ACHN (cell line): Measurements from ENCODE around the gene UNC13B.
"Not testable (repeated sequence)": the region's sequence is repeated elsewhere in the genome, so short reads cannot be mapped to it uniquely, and the experiment has no call there.

ENCODE experiments used
- DNase-seq: peaks from one replicate; pipeline ENCODE4 v3.0.0-alpha.2; 2015
- in situ Hi-C: cut with HindIII; loops from 2 replicates; pipeline ENCODE4 v1.10.0; 2017; ENCODE audit warnings: low sequenced_read_pairs, low pct_ligation_motif_present, low pct_unique_long_range_greater_than_20kb

UNC13B gene

DNA sequence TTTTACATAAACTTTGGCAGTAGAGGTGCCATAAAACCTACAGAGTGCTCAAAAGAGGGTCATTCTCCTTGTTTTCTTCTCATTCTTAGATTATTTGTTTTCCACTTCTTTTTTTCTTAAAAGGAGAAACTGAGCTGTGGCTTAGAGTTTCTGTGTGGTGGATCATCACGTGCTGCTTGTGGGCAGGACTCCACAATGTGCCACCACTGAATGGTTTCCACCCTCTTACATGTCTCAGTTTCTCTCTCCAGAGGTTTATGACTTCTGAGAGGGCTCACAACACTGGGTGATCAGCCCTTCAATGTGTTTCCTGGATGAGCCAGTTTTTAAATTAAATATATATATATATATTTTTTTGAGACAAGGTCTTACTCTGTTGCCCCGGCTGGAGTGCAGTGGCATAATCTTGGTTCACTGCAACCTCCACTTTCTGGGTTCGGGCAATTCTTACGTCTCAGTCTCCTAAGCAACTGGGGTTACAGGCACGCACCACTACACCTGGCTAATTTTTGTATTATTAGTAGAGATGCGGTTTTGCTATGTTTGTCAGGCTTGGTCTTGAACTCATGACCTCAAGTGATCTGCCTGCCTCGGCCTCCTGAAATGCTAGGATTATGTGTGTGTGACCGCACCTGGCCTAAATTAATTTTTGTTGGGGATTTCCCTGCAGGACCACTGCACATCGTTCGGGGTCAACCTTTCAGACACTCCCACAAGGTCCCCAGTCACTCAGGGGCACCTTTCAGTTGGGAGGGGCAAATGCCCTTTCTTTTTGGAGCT is 3.1 kb upstream of the UNC13B start:
- DNase-seq: no peak
- in situ Hi-C loops: no loop called here

DNA sequence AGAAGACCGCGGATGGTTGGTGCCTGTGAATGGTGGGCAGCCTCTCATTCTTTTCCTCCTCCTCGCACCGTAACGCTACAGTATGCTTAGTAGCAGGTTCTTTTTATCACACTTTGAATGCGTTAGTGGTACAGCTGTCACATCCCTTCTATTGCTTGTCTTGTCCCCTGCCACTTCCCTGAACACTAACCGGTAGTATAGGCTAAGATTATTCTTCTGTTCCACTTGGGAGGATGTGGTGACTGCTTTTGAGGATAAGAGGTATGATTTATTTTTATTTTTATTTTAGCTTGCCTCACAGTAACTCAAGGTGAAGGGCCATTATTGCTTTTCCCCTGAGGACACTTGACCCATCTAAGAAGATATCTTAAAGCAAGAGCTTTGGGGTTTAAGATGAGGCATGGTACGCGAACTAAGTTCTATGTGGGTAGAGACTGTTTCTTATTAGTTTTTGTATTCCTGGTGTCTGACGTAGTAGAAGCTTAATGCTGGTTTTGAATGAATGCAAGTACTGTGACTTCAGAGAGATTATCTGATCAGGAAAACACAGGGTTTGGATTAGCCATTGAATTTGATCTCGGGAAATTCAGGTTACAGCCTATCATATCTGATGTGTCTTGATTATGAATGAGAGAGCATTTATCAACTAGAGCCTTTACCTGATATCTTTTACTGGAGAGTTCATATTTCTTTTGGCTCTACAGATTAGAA is 951 bp downstream of the UNC13B start:
- DNase-seq: peak; percentile 8

DNA sequence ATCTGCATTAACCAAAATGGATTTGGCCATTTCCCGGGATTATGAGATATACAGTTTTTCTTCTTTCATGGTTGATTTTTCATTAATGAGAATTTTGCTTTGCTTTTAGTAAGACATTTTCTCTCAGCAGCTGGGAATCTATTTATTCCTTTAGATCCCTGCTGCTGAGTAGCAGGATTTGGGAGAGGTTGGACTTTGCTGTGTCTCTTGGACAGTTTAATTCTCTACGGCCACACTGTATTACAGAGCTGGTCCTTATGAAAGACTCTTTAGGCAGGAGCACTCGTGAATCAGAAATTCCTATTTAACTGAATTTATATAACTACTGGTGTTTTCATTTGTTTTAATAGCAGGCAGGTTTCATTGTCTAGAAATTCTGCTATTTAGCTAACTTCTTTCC is 1.6 kb downstream of the UNC13B start:
- DNase-seq: no peak
- in situ Hi-C loops: no loop called here

More for the DNA sequence above, 951 bp downstream of the UNC13B start:
- in situ Hi-C loops: no loop called here

DNA sequence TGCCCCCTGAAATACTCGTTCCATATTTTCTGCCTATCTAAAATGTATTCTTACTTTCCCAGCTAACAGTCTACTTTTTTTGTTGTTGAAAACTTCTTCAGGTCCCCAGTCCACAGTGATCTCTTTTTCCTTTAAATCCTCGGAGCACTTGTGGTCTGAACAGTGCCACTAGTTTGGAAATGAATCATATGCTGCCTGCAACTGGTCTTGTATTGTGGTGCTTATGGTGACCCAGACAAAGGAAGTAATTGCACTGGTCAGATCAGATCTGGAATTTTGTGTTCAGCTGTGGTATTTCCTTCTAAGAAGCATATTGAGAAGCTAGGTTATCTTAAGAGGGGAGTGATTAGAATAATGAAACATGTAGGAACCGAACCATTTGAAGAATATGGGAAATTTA is 2.9 kb downstream of the UNC13B start:
- in situ Hi-C loops: no loop called here
- peak; percentile 12 for DNase-seq

DNA sequence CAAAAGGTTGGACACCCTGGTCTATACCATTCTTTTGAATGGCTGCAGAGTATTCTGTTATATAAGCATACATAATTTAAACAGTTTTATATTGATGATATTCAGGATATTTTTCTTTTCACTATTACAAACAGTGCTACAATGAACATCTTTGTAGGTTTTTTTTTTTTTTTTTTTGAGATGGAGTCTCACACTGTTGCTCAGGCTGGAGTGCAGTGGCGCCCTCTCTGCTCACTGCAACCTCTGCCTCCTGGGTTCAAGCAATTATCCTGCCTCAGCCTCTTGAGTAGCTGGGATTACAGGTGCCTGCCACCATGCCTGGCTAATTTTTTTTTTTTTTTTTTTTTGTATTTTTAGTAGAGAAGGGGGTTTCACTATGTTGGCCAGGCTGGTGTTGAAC is 5.6 kb downstream of the UNC13B start:
- DNase-seq, in situ Hi-C loops: not testable (repeated sequence)

DNA sequence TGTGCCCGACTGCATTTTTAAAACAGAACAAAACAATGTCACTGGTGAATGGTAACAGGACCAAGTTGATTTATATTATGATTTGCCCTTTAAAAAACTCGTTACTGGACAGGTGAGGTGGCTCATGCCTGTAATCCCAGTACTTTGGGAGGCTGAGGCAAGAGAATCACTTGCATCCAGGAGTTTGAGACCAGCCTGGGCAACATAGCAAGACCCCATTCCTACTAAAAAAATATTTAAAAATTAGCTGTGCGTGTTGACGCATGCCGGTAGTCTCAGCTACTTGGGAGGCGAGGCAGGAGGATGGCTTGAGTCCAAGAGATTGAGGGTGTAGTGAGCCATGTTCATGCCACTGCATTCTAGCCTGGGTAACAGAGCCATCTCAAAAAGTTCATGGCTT is 7.2 kb downstream of the UNC13B start:
- no peak for DNase-seq
- in situ Hi-C loops: no loop called here

DNA sequence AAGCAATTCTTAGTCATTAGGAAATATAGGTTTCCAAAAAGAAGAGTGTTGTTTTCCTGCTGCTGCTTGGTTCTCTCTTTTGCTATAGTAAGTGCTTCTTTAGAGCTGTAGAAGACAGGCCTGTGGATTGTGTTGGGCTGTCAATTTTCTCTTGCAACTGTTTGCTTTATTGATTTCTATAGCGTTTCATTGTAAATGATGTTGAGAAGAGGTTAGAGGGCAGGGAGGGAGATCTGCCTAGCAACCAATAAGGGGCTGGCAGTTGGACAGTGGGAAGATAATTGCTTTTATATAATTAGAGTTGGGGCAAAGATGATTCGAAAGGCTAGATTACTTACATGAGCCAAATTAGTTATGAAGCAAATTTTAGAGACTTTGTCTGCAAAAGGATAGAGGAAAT is 11.1 kb downstream of the UNC13B start:
- DNase-seq: no peak
- in situ Hi-C loops: no loop called here

DNA sequence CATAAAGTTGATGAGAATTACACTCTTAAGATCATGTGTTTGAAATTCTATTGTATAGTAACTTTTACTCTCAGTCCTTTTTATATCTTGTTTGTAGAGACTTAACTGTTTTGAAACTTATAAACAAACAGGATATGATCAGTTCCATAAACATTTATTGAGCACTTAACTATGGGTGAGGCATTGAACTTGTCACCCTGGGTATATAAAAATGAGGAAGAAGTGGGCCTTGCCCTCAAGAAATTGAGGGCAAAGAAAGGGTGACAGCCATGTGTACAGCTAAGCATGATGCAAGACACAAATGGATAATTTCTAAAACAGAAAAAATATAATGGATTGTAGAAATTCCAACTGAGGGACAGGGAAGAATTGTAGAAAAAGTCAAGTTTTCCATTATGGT is 15.7 kb downstream of the UNC13B start:
- DNase-seq: no peak
- in situ Hi-C loops: no loop called here

DNA sequence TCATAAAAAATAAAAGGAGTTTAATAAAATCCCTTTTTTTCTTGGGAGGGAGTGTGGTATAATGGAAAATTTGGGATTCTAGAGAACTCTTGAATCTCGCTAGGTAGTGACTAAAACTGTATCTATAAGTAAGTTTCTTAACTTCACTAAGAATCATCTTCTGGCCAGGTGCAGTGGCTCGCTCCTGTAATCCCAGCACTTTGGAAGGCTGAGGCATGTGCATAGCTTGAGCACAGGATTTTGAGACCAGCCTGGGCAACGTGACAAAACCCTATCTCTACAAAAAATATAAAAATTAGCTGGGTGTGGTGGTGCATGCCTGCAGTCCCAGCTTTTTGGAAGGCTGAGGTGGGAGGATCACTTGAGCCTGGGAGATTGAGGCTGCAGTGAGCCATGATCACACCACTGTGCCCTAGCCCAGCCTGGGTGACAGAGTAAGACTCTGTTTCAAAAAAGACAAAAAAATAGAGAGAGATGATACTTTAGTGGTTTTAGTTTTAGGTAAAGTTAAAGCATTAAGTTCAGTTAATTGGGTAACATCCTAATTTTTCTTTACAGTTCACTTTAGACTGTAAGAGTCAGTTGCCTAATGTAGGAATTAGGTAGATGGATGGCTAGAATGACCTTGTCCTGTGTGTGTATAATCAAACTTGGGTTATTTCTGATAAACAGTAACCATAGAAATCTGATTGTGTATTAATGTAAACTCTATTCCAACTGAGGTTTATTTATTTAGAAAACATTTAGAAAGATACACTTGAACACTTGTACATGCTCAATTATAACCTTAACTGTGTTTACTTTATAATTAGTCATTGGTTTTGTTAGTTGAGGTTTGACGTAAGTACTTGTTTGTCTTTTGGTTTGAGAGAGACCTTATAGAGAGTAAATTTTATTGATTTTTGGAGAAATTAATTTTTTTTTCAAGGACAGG is 17.8 kb downstream of the UNC13B start:
- in situ Hi-C loops: no loop called here
- no peak for DNase-seq

DNA sequence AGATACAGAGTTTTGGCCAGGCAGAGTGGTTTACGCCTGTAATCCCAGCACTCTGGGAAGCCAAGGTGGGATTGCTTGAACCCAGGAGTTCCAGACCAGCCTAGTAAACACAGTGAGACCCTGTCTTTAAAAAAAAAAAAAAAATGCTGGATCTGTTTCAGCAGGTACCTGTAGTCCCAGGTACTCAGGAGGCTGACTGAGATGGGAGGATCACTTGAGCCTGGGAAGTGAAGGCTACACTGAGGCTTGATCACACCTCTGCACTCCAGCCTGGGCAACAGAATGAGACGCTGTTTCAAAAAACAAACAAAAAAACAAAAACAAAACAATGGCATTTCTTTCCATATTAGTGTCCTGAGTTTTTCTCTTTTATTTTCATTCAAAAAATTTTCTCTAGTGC is 19.0 kb downstream of the UNC13B start:
- in situ Hi-C loops: no loop called here
- no peak for DNase-seq

DNA sequence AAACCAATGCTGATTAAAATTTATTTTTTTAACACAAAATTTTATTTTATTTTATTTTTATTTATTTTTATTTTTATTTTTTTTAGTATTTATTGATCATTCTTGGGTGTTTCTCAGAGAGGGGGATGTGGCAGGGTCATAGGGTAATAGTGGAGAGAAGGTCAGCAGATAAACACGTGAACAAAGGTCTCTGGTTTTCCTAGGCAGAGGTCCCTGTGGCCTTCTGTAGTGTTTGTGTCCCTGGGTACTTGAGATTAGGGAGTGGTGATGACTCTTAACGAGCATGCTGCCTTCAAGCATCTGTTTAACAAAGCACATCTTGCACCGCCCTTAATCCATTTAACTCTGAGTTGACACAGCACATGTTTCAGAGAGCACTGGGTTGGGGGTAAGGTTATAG is 20.6 kb downstream of the UNC13B start:
- in situ Hi-C loops, DNase-seq: not testable (repeated sequence)

DNA sequence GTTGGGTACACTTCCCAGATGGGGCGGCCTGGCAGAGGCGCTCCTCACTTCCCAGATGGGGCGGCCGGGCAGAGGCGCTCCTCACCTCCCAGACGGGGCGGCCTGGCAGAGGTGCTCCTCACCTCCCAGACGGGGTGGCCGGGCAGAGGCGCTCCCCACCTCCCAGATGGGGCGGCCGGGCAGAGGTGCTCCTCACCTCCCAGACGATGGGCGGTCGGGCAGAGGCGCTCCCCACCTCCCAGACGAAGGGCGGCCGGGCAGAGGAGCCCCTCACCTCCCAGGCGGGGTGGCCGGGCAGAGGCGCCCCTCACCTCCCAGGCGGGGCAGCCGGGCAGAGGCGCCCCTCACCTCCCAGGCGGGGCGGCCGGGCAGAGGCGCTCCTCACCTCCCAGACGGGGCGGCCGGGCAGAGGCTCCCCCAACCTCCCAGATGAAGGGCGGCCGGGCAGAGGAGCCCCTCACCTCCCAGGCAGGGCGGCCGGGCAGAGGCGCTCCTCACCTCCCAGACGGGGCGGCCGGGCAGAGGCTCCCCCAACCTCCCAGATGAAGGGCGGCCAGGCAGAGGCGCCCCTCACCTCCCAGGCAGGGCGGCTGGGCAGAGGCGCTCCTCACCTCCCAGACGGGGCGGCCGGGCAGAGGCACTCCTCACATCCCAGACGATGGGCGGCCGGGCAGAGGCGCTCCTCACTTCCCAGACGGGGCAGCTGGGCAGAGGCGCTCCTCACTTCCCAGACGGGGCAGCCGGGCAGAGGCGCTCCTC is 21.4 kb downstream of the UNC13B start:
- DNase-seq, in situ Hi-C loops: not testable (repeated sequence)

DNA sequence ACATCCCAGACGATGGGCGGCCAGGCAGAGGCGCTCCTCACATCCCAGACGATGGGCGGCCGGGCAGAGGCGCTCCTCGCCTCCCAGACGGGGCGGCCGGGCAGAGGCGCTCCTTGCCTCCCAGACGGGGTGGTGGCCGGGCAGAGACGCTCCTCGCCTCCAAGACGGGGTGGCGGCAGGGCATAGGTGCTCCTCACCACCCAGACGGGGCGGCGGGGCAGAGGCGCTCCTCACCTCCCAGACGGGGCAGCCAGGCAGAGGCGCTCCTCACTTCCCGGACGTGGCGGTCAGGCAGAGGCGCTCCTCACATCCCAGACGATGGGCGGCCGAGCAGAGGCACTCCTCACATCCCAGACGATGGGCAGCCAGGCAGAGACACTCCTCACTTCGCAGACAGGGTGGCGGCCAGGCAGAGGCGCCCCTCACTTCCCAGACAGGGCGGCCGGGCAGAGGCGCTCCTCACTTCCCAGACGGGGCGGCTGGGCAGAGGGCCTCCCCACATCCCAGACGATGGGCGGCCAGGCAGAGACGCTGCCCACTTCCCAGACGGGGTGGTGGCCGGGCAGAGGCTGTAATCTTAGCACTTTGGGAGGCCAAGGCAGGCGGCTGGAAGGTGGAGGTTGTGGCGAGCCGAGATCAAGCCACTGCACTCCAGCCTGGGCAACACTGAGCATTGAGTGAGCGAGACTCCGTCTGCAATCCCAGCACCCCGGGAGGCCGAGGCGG is 22.1 kb downstream of the UNC13B start:
- in situ Hi-C loops, DNase-seq: not testable (repeated sequence)

DNA sequence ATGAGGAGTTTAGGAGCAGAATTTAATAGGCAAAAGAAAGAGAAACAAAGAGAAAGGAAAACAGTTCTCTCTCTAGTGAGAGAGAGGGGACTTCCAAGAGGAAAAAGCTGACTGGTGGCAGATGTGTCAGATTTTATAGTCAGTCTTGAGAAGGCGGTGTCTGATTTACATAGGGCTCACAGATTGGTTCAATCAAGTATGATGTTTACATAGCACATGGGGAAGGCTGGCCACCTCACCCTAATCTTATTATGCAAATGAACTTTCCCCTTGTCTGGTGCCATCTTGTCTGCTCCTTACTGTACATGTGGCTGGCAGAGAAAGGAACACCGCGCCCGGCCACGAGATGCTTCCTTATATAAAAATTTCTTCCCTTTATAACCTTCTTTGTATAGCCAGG is 24.7 kb downstream of the UNC13B start:
- in situ Hi-C loops: no loop called here
- DNase-seq: no peak

DNA sequence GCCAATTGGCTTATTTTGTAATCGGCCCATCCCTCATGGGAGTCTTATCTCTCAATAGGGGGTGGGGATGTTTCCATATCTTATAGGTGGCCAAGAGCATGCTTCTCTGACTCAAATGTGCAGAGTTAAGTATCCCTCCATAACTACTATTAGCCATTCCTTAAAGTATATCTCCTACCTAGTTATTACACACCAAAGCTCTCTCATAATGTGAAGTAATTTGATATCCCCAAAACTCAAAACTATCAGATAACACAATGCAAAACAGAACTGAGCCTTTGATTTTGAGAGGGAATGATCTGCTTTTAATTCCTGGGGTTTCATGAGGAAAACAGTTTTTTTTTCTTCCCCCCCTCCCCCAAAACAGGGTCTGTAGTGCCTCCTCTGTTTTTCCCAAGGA is 28.4 kb downstream of the UNC13B start:
- DNase-seq: no peak

DNA sequence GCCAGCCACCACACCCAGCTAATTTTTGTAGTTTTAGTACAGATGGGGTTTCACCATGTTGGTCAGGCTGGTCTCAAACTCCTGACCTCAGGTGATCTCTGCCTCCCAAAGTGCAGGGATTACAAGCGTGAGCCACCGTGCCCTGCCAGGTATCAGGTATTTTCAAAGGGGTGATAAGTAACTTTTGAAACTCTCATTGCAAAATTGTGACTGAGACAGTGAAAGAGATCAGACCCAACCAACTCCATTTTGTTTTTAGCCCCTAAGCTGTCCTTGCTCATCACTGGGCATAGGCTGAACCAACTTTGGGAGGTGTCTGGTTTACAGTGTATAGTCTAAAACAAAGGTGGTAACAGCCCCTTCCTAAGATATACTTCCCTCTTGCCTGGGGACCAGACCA is 29.3 kb downstream of the UNC13B start:
- in situ Hi-C loops: no loop called here
- no peak for DNase-seq

More for the DNA sequence above, 28.4 kb downstream of the UNC13B start:
- in situ Hi-C loops: no loop called here

DNA sequence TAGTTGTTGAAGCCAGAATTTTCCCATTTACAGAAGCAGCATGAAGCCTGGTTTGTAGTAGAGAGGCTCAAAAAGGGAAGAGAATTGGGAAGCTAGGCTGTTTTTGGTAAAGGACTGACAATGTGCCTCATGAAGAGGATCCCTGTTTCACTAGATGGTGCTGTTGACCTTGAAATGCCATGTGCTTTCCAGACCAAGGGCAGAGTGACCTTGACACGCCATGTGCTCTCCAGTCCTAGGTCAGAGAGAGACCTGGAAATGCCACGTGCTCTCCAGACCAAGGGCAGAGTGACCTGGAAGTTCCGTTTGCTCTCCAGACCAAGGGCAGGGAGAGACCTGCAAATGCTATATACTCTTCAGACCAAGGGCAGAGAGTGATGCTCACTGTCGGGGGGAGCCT is 32.0 kb downstream of the UNC13B start:
- in situ Hi-C loops: no loop called here
- no peak for DNase-seq

DNA sequence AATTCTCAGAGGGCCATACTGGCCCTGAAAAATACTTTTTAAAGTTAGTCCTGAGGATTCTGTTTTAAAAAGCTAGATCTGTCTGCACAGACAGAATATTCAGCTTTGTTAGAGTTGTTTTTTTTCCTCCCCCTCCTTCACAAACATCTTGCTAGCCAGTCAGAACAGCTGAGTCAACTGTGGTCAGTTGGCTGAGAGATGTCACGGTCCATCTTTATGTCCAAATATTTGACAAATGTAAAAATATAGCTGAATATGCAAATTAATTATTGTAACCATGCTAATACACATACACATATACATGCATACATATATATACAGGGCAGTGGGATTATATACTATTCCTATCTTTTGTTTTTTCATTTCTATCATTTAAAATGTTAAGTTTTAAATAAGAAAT is 33.9 kb downstream of the UNC13B start:
- in situ Hi-C loops: no loop called here

More for the DNA sequence above, 33.9 kb downstream of the UNC13B start:
- no peak for DNase-seq
